Measurements from ENCODE around the gene CDH4. TPM values are rescaled to one million over a fixed set of nuclear protein-coding genes. Genes with fewer than 3 reads are reported as not detected.

The CDH4 gene
- total and polyA plus RNA-seq, 2 of the 8 experiments (the other 6 are each of a cell fraction or from before 2014, with no cell fraction given), result 4.3 to 7.9 TPM

- Histone ChIP-seq H3K27ac (ENCODE audit: low read depth, low read length) (no peak overlapping the region), H2BK20ac (ENCODE audit: low read length) (no peak overlapping the region), H3K56ac (replicated peaks; ENCODE audit: insufficient read length, low read depth, low read length) (no peak overlapping the region), H3K27me3 (replicated peaks in 1 of 4; ENCODE audit: control insufficient read depth in 3 of 4, extremely low read depth in 1 of 4, insufficient read depth in 3 of 4, low read length in 3 of 4) (peaks cover 0 to 8% (median 0%) of the 10 kb centered on the region in 4 experiments; a peak in 3 of 7 replicates), H3K18ac (ENCODE audit: extremely low read depth, low read length) (no peak overlapping the region), H3K79me2 (ENCODE audit: control insufficient read depth in 1 of 2, insufficient read depth in 2 of 2, low read length in 2 of 2) (no peaks in the 10 kb centered on the region), H3K23me2 (ENCODE audit: low read depth, low read length) (peaks cover 2% of the 10 kb centered on the region; the same call in 1 of the 2 replicates), H2BK5ac (ENCODE audit: low read depth, low read length) (no peak overlapping the region), H2BK15ac (ENCODE audit: low read length) (no peak overlapping the region), H4K20me1 (replicated peaks in 1 of 2; ENCODE audit: control insufficient read depth in 1 of 2, insufficient read depth in 2 of 2, low read length in 2 of 2) (peaks cover 0 to 4% of the 10 kb centered on the region in 2 experiments), H3K4ac (replicated peaks; ENCODE audit: insufficient read length, low read depth, low read length) (no peak overlapping the region), H3K23ac (ENCODE audit: insufficient read length) (no peak overlapping the region), H3K14ac (ENCODE audit: insufficient read length) (no peak overlapping the region), H2BK12ac (ENCODE audit: low read depth, low read length) (no peak overlapping the region), H2BK120ac (replicated peaks; ENCODE audit: low read depth, low read length) (no peak overlapping the region), H4K91ac (replicated peaks; ENCODE audit: insufficient read length, low read length) (no peak overlapping the region), H3K4me2 (ENCODE audit: insufficient read depth in 1 of 2, low read depth in 2 of 2, low read length in 2 of 2) (no peak overlapping the region), H4K8ac (ENCODE audit: extremely low read depth, insufficient read depth, low read length) (peak overlapping the region; percentile 28), H3K9ac (replicated peaks in 1 of 4; ENCODE audit: extremely low read depth in 1 of 4, low read depth in 3 of 4, low read length in 3 of 4) (no peak overlapping the region), H2AK5ac (ENCODE audit: low read depth, low read length) (no peak overlapping the region), H3K36me3 (ENCODE audit: control insufficient read depth in 2 of 4, insufficient read depth in 4 of 4, low read length in 3 of 4) (no peaks in the 10 kb centered on the region), H3K4me3 (ENCODE audit: extremely low read depth in 1 of 4, insufficient read depth in 2 of 4, low read depth in 3 of 4, low read length in 4 of 4) (no peak overlapping the region), H3K4me1 (replicated peaks in 1 of 4; ENCODE audit: control insufficient read depth in 3 of 4, insufficient read depth in 4 of 4, low read length in 3 of 4) (no peaks in the 10 kb centered on the region; a peak in 1 of 7 replicates), H2AFZ (ENCODE audit: low read length) (no peak overlapping the region), H3K79me1 (ENCODE audit: low read depth, low read length) (no peaks in the 10 kb centered on the region), H3K9me3 (ENCODE audit: insufficient read depth in 2 of 2, low read depth in 1 of 2, low read length in 1 of 2) (no peaks in the 10 kb centered on the region), H4K5ac (ENCODE audit: insufficient read length, low read depth, low read length) (no peak overlapping the region)
- POLR2A ChIA-PET (ENCODE audit: partially characterized antibody), result no interaction called here
- DNase-seq (ENCODE audit: low read depth in 1 of 2, low spot score in 2 of 2) (no peak), FAIRE-seq (no peak)
- CTCF ChIA-PET (ENCODE audit: partially characterized antibody), result interaction anchor here (0.7 kb wide), 1 partner anchor 8 kb away, joined by 3 read pairs; no protein-coding TSS in a partner anchor
- 82% methylated on average over 18 of the region's 18 CpGs; no CpG with 5 or more reads in 1 of the 2 experiments for WGBS, 2 experiments (ENCODE audit: extremely low coverage in 1 of 2, insufficient coverage in 1 of 2, insufficient read length in 1 of 2, insufficient replicate concordance in 2 of 2, low coverage in 1 of 2, low lambda C conversion rate in 2 of 2, missing lambda C conversion rate in 1 of 2)
- TF ChIP-seq CBX5 (IDR thresholded peaks at IDR 0.05; ENCODE audit: low read depth, low read length), result no peak
- TF ChIP-seq ATF2 (IDR thresholded peaks at IDR 0.05; ENCODE audit: low read length), result no peak
- TF ChIP-seq EGR1 (IDR thresholded peaks at IDR 0.05; ENCODE audit: borderline replicate concordance, low read depth, low read length), result no peak
- TF ChIP-seq USF2 (IDR thresholded peaks at IDR 0.05; ENCODE audit: low read length), result no peak
- no peak for TF ChIP-seq SIRT6 (IDR thresholded peaks at IDR 0.05; ENCODE audit: low read length)
- no peak for TF ChIP-seq CHD2 (IDR thresholded peaks at IDR 0.05; ENCODE audit: low read length)
- no peak for TF ChIP-seq CTCF (IDR thresholded peaks at IDR 0.05; ENCODE audit: control extremely low read depth in 1 of 3, insufficient read depth in 1 of 3, low read depth in 1 of 3, low read length in 3 of 3)
Measured at GRCh38 chr20:61784801-61785566, 532.9 kb downstream of the CDH4 start.

All from H1 (cell line).